ENCODE measurements around the gene ACOT13. TPM values are rescaled to one million over a fixed set of nuclear protein-coding genes. Genes with fewer than 3 reads are reported as not detected.

The ACOT13 gene
- total RNA-seq (2021) (70.9 and 79.2 TPM in 2 replicates), Bru-seq, nascent RNA (percentile 78 among the genes with signal in this experiment), BruChase-seq, experiment 1, labeled RNA remaining after a 2-hour chase (percentile 68 among the genes with signal in this experiment), BruChase-seq, experiment 2, labeled RNA remaining after a 6-hour chase (percentile 66 among the genes with signal in this experiment)
- long read RNA-seq, full-length matches to known transcripts: 230 of 315 reads
- long read RNA-seq, partial matches to known transcripts: 74 of 315 reads
- long read RNA-seq, other reads (novel, unspliced or antisense): 11 of 315 reads

GRCh38 chr6:24666641-24667377, at the start of gene ACOT13, which contains the start of gene TDP2:
Gene ACOT13, plus strand, starts transcription at chr6:24667077. Its CDS starts 187 bp downstream, at chr6:24667264.
Gene TDP2, minus strand, starts transcription at chr6:24666899. Its CDS starts 37 bp downstream, at chr6:24666862.
- intact Hi-C loops (cut with micrococcal nuclease; ENCODE audit: unreplicated experiment): loop anchor here (1.0 to 2.0 kb wide), 4 partner anchors 21 to 84 kb away; partner anchors contain the start of gene KIAA0319
- H3K4me1 ChIP-seq (replicated peaks; ENCODE audit: insufficient read depth): peaks cover 39% of the 10 kb centered on the region
- peaks cover 27% of the 10 kb centered on the region for H3F3A ChIP-seq (ENCODE audit: insufficient read depth, low read depth)
- H3K4me3 ChIP-seq: peak within 1 kb of the TSS; percentile 98
- peak within 1 kb of the TSS; percentile 97 for H3K27ac ChIP-seq
- TF ChIP-seq CTCF (conservative IDR thresholded peaks at IDR 0.05) (peak; percentile 55; the same call in 1 of the 2 replicates), EZH2 (IDR thresholded peaks at IDR 0.05; ENCODE audit: low read depth) (no peak)
- no peaks in the 10 kb centered on the region for H3K9me2 ChIP-seq (ENCODE audit: insufficient read depth)
- H4K20me1 ChIP-seq (ENCODE audit: insufficient read depth): no peaks in the 10 kb centered on the region
- peaks cover 15% of the 10 kb centered on the region for H3K9me3 ChIP-seq (ENCODE audit: insufficient read depth, low read depth)
- H3K36me3 ChIP-seq (ENCODE audit: low read depth): peaks cover 39% of the 10 kb centered on the region
- H3K4me2 ChIP-seq: peak within 1 kb of the TSS; percentile 97
- CTCF ChIA-PET: interaction anchor here (1.0 kb wide), 1 partner anchor 83 kb away, joined by 3 read pairs; no protein-coding TSS in a partner anchor
- H3K27me3 ChIP-seq (ENCODE audit: insufficient read depth, low read depth): no peaks in the 10 kb centered on the region
- H3K79me2 ChIP-seq (ENCODE audit: low read depth): peaks cover 66% of the 10 kb centered on the region
- peak within 1 kb of the TSS; percentile 92 for H2AFZ ChIP-seq
- BruUV-seq (replicated peaks): no TSS peak
- POLR2A ChIA-PET (ENCODE audit: unreplicated experiment): interaction anchor here (0.6 to 1.0 kb wide), 6 partner anchors 10 to 152 kb away, joined by 3 to 5 read pairs (median 4); no protein-coding TSS in a partner anchor
- DNase-seq: peak; percentile 87 to 97

- TF ChIP-seq EZH2 (IDR thresholded peaks at IDR 0.05; ENCODE audit: low read depth) (no peak), CTCF (conservative IDR thresholded peaks at IDR 0.05) (no peak)
- CTCF ChIA-PET: no interaction called here
Observed at GRCh38 chr6:24619661-24620060, 47.2 kb upstream of the ACOT13 start.

GRCh38 chr6:24620637-24621036, 46.2 kb upstream of the ACOT13 start:
- intact Hi-C loops (cut with micrococcal nuclease; ENCODE audit: unreplicated experiment): no loop called here
- Histone ChIP-seq H3K9me3 (ENCODE audit: insufficient read depth, low read depth) (no peaks in the 10 kb centered on the region), H3K4me3 (no peak overlapping the region), H3K4me1 (replicated peaks; ENCODE audit: insufficient read depth) (no peaks in the 10 kb centered on the region), H4K20me1 (ENCODE audit: insufficient read depth) (no peaks in the 10 kb centered on the region), H3K27ac (no peak overlapping the region), H3K79me2 (ENCODE audit: low read depth) (no peaks in the 10 kb centered on the region), H2AFZ (no peak overlapping the region), H3F3A (ENCODE audit: insufficient read depth, low read depth) (no peaks in the 10 kb centered on the region; the same call in 1 of the 2 replicates), H3K4me2 (no peak overlapping the region), H3K27me3 (ENCODE audit: insufficient read depth, low read depth) (no peaks in the 10 kb centered on the region), H3K36me3 (ENCODE audit: low read depth) (no peaks in the 10 kb centered on the region), H3K9me2 (ENCODE audit: insufficient read depth) (no peaks in the 10 kb centered on the region)
- DNase-seq: no peak
- ChIA-PET CTCF (no interaction called here), POLR2A (ENCODE audit: unreplicated experiment) (no interaction called here)
- TF ChIP-seq CTCF (conservative IDR thresholded peaks at IDR 0.05) (no peak), EZH2 (IDR thresholded peaks at IDR 0.05; ENCODE audit: low read depth) (no peak)
- BruUV-seq (replicated peaks): no TSS peak

More at GRCh38 chr6:24619661-24620060, 47.2 kb upstream of the ACOT13 start:
- Histone ChIP-seq H2AFZ (no peak overlapping the region), H3K27ac (no peak overlapping the region), H4K20me1 (ENCODE audit: insufficient read depth) (no peaks in the 10 kb centered on the region), H3K9me2 (ENCODE audit: insufficient read depth) (no peaks in the 10 kb centered on the region), H3K4me1 (replicated peaks; ENCODE audit: insufficient read depth) (no peaks in the 10 kb centered on the region), H3K27me3 (ENCODE audit: insufficient read depth, low read depth) (no peaks in the 10 kb centered on the region), H3K4me2 (no peak overlapping the region), H3K79me2 (ENCODE audit: low read depth) (no peaks in the 10 kb centered on the region), H3K36me3 (ENCODE audit: low read depth) (no peaks in the 10 kb centered on the region), H3K4me3 (no peak overlapping the region), H3F3A (ENCODE audit: insufficient read depth, low read depth) (no peaks in the 10 kb centered on the region; the same call in 1 of the 2 replicates), H3K9me3 (ENCODE audit: insufficient read depth, low read depth) (no peaks in the 10 kb centered on the region)
- no TSS peak for BruUV-seq (replicated peaks)
- intact Hi-C loops (cut with micrococcal nuclease; ENCODE audit: unreplicated experiment): no loop called here
- POLR2A ChIA-PET (ENCODE audit: unreplicated experiment): no interaction called here
- DNase-seq: no peak
